Measurements from ENCODE around the gene NCMAP. TPM values are rescaled to one million over a fixed set of nuclear protein-coding genes. Genes with fewer than 3 reads are reported as not detected.
A peak's percentile ranks its signal among the peaks of the same experiment; 100 is the strongest.

The NCMAP gene
- total and polyA plus RNA-seq, 7 donors: 0.04 to 0.14 (median 0.06) TPM; not detected in 4

DNA sequence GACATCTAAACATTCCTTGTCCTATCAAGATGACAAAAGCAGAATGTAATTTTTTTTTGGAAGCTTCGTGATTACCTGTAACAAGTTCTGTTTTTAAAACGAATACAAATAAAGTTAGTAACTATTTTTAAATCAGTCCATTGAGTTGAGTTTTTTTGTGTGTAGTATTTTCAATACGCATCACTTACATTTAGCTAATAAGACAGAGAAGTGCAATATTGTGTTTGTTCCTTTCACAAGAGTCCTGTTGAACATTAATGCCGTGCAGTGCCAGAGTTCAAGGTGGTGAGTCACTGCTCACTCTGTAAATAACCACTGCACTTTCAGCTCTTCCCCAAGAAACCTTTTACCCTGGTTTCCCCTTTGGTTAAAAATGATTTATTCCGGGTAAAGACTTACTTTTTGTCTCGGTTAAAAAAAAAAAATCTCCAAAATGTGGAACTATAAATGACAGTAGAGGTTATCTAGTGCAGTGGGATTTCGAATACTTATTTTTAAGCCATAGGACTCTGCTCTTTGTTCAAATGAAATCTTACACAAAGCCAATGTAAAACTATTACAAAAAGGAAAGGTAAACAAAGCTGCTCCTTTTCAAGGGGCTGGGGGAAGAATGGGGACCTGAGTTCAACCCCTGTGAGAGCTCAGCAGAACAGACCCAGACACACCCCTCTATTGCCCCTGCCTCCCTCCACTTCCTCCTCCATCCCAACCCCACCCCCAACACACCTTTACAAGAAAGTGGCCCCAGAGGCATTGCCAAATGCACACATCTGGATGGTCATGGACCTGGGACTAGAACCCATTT lies 14.8 kb upstream of the NCMAP start:
- Histone ChIP-seq H3K4me1 (no peaks in the 10 kb centered on the region), H3K36me3 (ENCODE audit: insufficient read depth in 1 of 2, low read depth in 1 of 2) (no peaks in the 10 kb centered on the region), H3K27me3 (ENCODE audit: insufficient read depth in 3 of 3, low read length in 2 of 3) (no peaks in the 10 kb centered on the region), H3K27ac (no peak overlapping the region), H3K9me3 (no peaks in the 10 kb centered on the region), H3K4me3 (no peak overlapping the region)
- TF ChIP-seq, protein P1, sequence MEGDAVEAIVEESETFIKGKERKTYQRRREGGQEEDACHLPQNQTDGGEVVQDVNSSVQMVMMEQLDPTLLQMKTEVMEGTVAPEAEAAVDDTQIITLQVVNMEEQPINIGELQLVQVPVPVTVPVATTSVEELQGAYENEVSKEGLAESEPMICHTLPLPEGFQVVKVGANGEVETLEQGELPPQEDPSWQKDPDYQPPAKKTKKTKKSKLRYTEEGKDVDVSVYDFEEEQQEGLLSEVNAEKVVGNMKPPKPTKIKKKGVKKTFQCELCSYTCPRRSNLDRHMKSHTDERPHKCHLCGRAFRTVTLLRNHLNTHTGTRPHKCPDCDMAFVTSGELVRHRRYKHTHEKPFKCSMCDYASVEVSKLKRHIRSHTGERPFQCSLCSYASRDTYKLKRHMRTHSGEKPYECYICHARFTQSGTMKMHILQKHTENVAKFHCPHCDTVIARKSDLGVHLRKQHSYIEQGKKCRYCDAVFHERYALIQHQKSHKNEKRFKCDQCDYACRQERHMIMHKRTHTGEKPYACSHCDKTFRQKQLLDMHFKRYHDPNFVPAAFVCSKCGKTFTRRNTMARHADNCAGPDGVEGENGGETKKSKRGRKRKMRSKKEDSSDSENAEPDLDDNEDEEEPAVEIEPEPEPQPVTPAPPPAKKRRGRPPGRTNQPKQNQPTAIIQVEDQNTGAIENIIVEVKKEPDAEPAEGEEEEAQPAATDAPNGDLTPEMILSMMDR (IDR thresholded peaks at IDR 0.05): no peak
- intact Hi-C loops (cut with DNase I): loop anchor here in 1 of 2 donors (10.0 kb wide), 1 partner anchor 84 kb away; no protein-coding TSS in a partner anchor
- ATAC-seq (no peak), DNase-seq (no peak)
- WGBS, 3 donors: 60 to 69% (median 69%) methylated on average over 7 of the region's 7 CpGs

DNA sequence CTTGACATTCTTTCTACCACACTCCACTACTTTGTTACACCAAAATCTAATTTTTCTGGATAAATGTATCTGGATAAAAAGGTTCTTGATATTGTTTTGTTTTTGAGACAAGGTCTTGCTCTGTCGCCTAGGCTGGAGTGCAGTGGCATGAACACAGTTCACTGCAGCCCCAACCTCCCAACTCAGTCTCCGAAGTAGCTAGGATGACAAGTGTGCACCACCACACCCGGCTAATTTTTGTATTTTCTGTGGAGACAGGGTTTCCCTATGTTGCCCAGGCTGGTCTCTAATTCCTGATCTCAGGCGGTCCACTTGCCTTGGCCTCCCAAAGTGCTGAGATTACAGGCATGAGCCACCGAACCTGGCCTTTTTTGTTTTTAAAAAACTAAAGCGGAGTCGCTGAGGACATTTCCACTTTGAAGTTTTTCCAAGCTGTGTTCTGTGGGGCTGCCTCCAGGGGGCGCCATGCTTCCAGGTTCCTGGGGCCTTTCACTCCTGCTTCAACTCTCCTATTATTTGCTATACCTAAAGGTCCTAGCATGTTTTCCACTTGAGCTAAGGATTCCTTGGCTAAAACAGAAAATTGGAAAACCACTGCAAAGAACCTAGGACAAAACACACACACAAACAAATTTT lies 14.1 kb upstream of the NCMAP start:
- Histone ChIP-seq H3K36me3 (ENCODE audit: insufficient read depth in 1 of 2, low read depth in 1 of 2) (no peaks in the 10 kb centered on the region), H3K9me3 (no peaks in the 10 kb centered on the region), H3K27ac (no peak overlapping the region), H3K4me1 (no peaks in the 10 kb centered on the region), H3K4me3 (no peak overlapping the region), H3K27me3 (ENCODE audit: insufficient read depth in 3 of 3, low read length in 2 of 3) (no peaks in the 10 kb centered on the region)
- DNase-seq (no peak), ATAC-seq (no peak)
- intact Hi-C loops (cut with DNase I): loop anchor here in 1 of 2 donors (10.0 kb wide), 1 partner anchor 83 kb away; no protein-coding TSS in a partner anchor
- TF ChIP-seq, protein P1 (IDR thresholded peaks at IDR 0.05): peak; percentile 42
- 60 to 69% (median 62%) methylated on average over 8 of the region's 8 CpGs for WGBS, 3 donors

DNA sequence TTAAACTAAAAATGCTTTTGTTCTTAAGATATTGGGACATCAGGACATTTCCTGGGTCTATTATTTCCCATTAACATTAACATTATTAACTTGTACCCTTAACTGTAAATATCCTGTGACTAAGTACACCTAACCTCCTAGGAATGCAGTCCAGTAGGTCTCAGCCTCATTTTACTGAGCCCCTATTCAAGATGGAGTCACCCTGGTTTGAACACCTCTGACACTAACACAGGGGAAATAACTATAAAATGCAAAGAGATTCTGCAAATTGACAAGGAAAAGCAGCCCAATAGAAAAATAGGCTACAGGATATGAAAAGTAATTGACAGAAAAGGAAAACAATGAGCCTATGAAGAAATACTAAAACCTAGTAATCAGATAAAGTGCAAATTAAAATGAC lies 11.6 kb upstream of the NCMAP start:
- intact Hi-C loops (cut with DNase I): loop anchor here in 1 of 2 donors (10.0 kb wide), 1 partner anchor 81 kb away; no protein-coding TSS in a partner anchor
- TF ChIP-seq, protein P1 (IDR thresholded peaks at IDR 0.05): no peak
- Histone ChIP-seq H3K27ac (no peak overlapping the region), H3K4me3 (no peak overlapping the region), H3K36me3 (ENCODE audit: insufficient read depth in 1 of 2, low read depth in 1 of 2) (no peaks in the 10 kb centered on the region), H3K4me1 (peaks cover under 1% of the 10 kb centered on the region), H3K27me3 (ENCODE audit: insufficient read depth in 3 of 3, low read length in 2 of 3) (peaks cover 0 to 11% (median 0%) of the 10 kb centered on the region in 3 donors), H3K9me3 (no peaks in the 10 kb centered on the region)
- DNase-seq (no peak), ATAC-seq (no peak)

DNA sequence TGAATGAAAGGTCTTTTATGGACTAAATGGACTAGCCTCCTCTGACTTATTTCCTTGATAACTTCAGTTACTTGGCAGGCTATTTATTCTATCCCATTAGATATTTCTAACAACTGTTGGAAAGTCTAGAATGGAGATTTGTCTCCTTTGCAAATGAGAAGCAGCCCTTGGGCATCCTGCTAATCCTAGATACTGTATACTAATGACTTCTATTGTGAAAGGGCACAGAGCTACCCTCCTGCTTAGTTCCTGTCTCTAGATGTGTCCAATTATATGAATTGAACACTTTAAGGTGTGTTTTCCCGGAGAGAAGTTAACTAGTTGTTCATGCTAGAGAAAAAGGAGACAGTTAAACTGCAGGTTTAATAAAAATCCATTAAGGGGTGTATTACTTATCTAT lies 10.2 kb upstream of the NCMAP start:
- DNase-seq (no peak), ATAC-seq (no peak)
- TF ChIP-seq, protein P1 (IDR thresholded peaks at IDR 0.05): no peak
- Histone ChIP-seq H3K27ac (no peak overlapping the region), H3K4me1 (peaks cover 3% of the 10 kb centered on the region), H3K4me3 (no peak overlapping the region), H3K9me3 (no peaks in the 10 kb centered on the region), H3K36me3 (ENCODE audit: insufficient read depth in 1 of 2, low read depth in 1 of 2) (no peaks in the 10 kb centered on the region), H3K27me3 (ENCODE audit: insufficient read depth in 3 of 3, low read length in 2 of 3) (peaks cover 0 to 12% (median 0%) of the 10 kb centered on the region in 3 donors)
- 51 to 65% (median 59%) methylated on average over 1 of the region's 1 CpG for WGBS, 3 donors
- intact Hi-C loops (cut with DNase I): loop anchor here in 1 of 2 donors (10.0 kb wide), 1 partner anchor 79 kb away; no protein-coding TSS in a partner anchor

All from psoas muscle (tissue), 8 donors.